Measurements from ENCODE around the gene PDE6G.

The PDE6G gene

DNA sequence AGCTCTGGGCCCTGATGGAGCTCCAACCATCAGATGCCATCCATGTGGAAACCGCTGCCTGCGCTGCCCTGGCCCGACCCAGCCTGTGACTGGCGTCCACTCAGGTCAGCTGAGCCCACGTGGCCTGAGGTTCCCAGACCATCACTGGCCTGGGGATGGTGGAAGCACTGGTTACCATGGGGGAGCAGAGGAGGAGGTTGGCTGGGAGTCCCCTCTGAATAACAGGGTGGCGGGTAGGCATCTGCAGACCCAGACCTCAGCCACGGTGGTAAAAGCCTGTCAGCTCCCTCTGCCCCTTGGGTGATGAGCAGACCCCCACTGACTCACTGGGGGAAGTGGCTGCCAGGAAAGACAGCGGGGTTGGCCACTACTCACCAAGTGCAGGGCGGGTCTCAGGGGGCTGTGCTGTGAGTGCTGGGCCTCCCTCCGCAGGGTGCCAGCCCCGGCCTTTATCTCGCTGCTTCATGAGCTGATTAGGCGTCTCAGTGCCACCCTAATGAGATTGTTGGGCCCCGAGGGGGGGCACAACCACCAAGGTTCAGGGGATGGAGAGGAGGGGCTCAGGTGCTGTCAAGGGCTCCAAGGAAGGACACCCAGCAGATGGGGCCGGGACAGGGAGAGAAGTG, at the start of gene PDE6G:
TSS of gene PDE6G (minus strand) at position 425 of the 626 bp plus-strand sequence. CDS start 3,237 bp downstream, outside the sequence.
- FAIRE-seq = no peak

DNA sequence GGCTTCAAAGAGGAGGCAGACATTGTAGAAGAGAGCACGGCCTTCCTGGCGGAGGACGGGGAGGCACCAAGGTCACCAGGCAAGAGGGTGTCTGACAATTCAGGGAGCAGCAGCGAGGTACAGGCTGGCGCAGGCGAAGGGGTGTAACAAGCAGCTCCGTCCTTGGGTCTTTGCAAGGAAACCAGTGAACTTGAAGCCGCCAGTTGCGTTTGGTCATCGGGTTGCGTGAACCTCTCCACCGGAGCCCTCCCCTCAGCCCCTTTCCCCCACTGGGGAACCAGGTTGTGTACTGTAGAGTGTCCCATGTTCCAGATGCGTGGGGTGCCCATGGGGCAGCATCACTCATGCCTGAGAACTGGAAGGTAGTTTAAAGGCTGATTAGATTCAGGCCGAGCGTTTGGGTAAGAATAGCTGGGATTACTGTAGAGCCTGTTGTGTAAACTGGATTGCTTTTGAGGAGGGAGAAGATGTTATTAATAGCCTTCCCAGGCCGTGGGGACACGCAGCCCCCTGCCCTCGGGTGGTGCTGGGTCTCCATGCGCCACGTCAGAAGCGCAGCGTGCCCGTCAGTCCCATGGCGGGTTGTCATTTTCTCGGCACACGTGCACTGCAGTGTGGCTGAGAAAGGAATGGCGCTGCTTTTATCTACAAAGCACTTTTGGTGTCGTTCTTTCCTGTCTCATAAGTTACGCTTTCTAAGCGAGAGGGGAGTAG, 49.3 kb upstream of the PDE6G start:
- no peak for FAIRE-seq

DNA sequence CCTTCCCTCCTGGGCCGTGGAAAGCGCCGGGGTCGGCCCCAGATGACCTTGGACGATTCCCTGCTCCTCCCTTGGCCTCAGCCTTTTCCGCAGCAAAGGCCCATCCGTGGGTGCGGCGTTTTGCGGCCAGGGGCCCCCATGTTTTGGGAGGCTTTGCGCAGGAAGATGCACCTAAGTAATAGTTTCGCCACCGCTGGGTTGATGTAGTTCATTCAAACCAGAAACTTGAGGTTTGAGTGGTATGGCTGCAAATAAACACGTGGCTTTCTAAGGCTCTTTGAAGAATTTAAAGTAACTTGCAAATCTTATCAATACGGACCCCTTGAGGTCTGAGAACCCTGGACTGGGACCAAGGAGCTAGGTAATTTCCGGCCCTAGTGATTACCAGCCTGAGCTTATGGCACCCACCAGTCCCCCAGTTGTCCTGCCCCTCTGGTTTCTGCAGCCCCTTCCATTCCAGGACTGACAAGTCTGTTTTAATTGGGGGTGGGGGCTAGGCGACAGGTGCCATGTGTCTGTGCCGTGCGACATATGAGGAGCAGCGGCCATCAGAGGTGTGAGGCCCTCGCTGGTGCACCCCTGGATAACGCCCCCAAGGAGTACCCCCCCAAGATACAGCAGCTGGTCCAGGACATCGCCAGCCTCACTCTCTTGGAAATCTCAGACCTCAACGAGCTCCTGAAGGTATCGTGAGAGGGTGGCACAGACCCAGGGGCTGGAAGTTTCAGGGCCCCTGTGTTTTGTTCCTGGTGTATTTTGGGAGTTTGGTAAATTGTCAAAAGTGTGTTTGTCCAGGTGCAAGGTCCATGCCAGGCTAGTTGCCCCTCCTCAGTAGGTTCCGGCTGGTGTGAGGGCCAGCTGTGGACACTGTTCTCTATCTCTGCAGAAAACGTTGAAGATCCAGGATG, 47.7 kb upstream of the PDE6G start:
- FAIRE-seq = no peak

DNA sequence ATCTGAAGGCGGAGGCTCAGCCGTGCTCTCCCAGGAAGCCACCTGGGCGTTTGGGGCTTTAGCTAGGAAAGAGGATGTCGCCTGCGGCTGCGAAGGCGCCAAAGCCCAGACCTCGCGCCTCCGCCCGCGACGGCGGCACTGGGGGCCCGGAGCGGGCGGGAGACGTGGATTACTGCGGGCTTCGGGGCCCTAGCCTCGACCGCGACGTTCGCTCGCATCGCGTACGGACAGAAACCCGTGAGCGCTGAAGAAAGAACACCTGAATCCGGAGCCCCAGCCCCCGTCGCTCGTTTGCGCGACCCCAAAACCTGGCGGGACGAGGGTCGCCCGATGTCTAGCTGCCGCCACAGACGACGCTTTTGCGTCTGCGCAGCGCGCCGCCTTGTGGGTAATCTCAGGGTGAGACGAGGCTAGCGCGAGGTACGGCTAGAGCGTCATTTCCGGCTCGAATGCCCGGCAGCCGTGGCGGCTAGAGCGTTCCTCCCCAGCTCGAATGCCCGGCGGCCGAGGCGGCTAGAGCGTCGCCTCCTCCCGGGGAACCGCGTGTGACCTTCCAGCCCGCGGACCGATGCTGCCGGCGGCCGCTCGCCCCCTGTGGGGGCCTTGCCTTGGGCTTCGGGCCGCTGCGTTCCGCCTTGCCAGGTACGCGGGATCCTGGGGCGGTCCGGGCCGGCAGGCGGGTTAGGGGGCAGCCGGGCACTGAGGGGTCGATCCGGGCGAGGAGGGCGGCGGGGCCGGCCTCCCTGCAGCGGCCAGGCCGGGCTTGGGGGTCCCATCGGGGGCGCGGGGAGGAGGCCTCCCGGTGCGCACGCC, 46.8 kb upstream of the PDE6G start, which contains the start of gene MRPL12:
TSS of gene MRPL12 (plus strand) at position 434 of the 813 bp plus-strand sequence. CDS start at position 569, 135 bp downstream.
- FAIRE-seq = no peak

DNA sequence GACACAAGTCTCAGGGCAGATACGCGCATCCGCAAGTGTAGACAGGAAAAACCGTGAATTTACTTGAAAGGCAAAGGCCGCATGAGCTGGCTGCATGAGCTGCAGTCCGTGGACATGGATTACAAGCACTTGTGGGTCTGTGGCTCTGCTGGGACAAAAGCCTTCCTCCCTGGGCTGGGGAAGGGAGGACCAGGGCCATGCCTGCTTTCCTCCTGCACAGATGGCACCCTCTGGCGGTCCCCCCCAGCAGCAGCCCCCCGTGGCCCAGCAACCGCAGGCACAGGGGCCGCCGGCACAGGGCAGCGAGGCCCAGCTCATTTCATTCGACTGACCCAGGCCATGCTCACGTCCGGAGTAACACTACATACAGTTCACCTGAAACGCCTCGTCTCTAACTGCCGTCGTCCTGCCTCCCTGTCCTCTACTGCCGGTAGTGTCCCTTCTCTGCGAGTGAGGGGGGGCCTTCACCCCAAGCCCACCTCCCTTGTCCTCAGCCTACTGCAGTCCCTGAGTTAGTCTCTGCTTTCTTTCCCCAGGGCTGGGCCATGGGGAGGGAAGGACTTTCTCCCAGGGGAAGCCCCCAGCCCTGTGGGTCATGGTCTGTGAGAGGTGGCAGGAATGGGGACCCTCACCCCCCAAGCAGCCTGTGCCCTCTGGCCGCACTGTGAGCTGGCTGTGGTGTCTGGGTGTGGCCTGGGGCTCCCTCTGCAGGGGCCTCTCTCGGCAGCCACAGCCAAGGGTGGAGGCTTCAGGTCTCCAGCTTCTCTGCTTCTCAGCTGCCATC, 45.1 kb upstream of the PDE6G start:
- FAIRE-seq = no peak

DNA sequence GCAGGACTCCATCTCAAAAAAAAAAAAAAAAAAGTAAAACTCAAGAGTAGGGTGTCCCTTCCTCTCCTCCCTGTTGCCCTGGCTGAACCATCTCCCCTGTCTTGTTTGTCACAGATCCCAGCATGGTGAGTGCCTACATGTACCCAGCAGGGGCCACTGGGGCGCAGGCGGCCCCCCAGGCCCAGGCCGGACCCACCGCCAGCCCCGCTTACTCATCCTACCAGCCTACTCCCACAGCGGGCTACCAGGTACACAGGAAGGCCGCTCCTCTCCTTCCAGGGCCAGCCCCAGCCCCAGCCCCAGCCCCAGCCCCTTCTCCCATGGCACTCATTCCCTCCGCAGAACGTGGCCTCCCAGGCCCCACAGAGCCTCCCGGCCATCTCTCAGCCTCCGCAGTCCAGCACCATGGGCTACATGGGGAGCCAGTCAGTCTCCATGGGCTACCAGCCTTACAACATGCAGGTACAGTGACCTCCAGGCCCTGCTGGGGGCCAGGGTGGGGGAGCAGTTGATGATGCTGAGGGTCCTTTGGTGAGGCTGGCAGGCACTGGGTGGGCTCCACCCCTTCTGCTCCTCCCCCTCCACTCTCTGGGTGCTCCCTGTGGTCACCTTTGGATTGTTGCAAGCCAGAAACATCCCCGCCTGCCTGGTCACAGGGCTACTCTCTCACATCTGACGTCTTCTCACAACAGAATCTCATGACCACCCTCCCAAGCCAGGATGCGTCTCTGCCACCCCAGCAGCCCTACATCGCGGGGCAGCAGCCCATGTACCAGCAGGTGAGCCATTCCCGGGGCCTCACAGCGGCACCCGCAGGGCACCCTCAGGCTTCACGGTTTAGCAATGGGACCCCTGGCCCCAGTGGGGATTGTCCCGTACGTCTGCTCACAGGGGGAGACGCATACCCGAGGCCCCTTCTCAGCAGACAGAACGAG, 44.3 kb upstream of the PDE6G start:
- FAIRE-seq = no peak

DNA sequence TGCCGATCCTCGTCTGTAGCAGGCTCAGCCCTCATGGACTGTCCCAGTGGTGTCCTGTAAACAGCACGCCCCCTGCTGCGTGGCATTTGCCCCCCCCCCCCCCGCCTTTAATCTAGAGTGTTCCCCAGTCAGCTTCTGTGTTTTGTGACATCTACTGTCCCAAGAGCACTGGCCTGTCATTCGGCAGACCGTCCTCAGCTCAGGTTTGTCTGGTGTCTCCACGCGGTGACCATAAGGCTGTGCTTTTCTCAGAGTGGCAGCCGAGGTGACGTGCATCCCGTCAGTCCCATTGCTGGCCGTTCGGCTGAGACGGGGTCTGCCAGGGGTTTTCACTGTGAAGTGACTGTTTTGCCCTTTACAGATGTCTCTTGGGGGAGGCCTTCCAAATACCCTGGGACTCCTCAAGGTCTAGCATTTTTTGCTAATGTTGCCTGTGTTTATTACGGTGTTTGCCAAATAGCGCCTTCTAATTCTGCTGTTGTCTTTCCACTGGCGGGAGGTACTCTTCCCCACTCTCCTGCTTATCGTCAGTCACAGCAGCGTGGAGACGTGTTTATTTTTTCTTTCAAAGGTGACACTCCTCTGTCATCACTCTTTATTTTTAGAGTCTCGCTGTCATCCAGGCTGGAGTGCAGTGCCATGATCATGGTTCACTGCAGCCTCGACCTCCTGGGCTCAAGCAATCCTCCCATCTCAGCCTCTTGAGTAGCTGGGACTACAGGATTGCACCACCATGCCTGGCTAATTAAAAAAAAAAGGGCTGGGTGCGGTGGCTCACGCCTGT, 41.1 kb upstream of the PDE6G start:
- no peak for FAIRE-seq

DNA sequence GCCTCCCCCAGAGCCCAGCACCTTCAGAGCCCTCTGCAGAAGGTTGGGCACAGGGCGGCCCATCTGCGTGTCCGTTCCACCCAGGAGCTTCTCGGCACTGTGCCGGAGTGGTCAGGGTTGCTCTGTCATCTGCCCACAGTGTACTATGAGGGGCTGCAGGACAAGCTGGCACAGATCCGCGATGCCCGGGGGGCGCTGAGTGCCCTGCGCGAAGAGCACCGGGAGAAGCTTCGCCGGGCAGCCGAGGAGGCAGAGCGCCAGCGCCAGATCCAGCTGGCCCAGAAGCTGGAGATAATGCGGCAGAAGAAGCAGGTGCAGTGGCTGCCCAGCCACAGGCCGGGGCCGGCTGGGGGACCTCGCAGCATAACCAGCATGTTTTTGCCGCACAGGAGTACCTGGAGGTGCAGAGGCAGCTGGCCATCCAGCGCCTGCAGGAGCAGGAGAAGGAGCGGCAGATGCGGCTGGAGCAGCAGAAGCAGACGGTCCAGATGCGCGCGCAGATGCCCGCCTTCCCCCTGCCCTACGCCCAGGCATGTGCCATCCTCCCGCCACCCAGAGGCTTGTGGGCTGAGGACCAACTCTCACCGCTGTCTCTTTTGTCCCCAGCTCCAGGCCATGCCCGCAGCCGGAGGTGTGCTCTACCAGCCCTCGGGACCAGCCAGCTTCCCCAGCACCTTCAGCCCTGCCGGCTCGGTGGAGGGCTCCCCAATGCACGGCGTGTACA, 40.0 kb upstream of the PDE6G start:
- FAIRE-seq = no peak

DNA sequence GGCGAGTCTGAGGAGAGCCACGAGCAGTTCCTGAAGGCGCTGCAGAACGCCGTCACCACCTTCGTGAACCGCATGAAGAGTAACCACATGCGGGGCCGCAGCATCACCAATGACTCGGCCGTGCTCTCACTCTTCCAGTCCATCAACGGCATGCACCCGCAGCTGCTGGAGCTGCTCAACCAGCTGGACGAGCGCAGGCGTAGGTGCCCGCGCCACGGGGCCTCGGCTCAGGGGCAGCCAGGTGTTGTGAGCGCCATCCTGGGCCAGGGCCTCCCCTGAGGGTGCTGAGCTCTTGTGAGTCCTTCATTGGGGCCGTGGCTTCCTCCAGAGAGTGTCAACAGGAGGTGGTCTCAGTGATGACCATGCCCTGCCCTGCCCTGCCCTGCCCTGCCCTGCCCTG, 39.5 kb upstream of the PDE6G start:
- no peak for FAIRE-seq

DNA sequence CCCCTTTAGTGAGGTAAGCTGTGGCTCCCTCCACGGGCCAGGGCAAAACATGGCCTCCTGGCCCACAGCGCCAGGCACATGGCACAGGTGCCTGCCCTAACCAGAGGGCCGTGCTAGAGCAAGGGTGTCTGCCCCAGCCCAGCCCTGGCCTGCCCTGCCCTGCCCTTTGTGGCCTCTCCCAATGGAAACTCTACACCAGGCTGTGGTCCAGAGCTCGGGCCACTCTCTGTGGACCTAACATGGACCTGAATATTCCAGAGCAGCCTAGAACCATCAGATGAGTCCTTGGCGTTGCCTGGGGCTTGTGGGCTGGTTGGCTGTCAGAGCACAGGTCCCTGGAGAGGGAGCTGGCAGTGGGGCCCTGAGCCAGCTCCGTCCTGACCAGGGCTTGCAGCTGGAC, 38.9 kb upstream of the PDE6G start:
- FAIRE-seq = no peak

DNA sequence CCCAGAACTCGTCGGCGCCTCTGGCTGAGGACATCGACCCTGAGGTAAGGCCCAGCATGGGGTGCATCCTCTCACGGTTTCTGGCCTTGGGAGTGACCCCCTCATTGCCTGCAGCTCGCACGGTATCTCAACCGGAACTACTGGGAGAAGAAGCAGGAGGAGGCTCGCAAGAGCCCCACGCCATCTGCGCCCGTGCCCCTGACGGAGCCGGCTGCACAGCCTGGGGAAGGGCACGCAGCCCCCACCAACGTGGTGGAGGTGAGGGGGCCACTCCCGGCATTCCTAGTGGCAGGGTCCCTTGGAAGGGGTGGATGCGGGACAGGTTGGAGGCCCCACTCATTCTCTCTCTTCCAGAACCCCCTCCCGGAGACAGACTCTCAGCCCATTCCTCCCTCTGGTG, 38.5 kb upstream of the PDE6G start:
- FAIRE-seq = no peak

DNA sequence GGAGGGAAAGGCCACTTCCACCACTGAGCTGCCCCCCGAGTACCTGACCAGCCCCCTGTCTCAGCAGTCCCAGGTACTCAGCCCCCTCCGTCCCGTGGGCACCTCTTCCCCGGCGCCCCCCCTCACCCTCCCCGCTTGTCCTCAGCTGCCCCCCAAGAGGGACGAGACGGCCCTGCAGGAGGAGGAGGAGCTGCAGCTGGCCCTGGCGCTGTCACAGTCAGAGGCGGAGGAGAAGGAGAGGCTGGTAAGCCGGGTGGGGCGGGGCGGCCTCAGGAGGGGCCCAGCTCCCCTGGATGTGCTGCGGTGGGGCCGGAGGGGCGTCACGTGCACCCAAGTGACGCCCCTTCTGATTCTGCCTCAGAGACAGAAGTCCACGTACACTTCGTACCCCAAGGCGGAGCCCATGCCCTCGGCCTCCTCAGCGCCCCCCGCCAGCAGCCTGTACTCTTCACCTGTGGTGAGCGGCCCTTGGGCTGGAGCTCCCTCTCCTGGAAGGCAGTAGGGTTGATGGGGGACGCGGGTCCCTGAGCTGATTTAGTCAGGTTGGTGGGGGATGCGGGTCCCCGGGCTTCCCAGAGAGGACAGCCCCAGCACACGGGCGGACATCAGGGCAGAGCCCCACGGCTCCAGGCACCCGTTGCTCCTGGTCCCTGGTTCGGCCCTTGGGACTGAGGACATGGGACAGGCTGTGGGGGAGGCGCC, 37.3 kb upstream of the PDE6G start:
- no peak for FAIRE-seq

DNA sequence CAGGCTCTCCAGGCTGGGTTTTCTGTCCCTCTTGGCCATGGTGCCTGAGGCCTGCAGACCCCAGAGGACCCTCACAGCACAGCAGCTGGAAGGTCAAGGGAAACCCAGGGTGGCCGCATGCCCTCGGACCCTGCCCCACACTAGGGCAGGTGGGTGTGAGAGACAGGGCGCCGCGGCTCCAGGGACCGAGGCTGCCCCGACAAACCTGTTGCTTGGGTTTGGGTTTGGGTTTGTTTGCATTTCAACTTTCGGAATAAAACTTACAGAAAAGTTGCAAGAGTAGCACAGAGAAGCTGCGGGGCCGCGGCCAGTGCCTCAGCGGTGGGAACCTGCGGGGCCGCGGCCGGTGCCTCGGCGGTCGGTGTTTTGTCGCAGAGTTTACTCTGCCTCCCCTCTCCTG, 35.3 kb upstream of the PDE6G start:
- FAIRE-seq = no peak

DNA sequence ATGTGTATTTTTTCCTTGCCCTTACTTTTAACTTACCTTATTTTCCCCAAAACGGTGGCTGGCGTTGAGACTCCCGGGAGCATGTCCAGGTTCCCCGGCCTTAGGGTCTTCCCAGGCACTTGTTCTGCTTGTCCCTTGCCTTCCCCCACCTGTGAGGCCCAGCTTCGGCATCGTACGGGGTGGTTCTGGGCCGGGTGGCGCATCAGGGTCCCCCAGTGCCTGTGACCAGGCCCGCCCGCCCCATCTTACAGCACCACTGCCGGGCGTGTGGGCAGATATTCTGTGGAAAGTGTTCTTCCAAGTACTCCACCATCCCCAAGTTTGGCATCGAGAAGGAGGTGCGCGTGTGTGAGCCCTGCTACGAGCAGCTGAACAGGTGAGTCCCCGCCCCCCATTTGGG, 34.9 kb upstream of the PDE6G start:
- FAIRE-seq = no peak

DNA sequence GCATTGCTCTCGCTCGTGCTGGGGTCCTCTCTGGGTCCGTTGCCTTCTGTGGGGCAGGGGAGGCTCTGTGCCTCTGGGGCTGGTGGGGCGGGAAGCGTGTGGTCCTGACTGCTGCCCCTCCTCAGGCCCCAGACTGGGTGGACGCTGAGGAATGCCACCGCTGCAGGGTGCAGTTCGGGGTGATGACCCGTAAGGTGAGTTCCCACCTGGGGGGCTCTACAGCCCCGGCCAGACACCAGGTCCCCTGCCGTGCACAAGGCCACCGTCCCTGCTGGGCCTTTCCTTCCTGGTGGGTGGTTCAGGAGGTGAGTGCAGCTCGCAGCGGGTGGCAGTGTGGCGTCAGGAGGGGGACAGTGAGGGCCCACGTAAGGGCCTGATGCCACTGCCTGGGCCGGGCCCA, 34.2 kb upstream of the PDE6G start:
- no peak for FAIRE-seq

DNA sequence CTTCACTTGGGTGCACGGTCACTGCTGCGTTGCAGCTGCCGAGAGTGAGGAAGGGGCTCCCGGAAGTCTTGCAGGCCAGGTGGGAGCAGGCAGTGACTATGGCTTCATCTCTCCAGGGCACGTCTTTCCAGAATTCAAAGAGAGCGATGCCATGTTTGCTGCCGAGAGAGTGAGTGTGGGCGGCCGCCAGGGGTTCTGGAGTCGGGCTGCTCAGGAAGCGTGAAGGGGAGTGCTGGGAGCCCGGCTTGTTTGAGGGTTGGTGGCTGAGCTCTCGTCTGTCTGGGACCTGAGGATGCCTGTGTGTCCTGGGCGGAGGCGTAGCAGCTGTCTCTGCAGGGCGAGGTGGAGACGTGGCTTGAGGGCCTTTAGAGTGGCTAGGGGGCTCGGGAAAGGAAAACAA, 33.7 kb upstream of the PDE6G start:
- FAIRE-seq = no peak

DNA sequence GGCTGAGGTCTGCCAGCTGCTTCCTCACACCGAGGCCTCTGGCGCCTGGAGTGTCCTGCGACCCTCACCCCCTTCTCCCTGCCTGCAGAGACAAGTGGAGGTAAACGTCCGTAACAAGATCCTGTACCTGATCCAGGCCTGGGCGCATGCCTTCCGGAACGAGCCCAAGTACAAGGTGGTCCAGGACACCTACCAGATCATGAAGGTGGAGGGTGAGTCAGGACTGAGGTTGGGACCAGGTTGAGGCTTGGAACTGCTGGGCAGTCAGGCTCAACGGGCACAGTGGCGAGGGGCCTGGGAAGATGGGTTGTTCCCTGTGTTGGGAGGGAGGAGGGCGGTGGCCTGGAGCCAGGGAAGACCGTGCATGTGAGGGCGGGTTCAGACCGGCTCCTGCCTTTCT, 32.3 kb upstream of the PDE6G start:
- FAIRE-seq = no peak

DNA sequence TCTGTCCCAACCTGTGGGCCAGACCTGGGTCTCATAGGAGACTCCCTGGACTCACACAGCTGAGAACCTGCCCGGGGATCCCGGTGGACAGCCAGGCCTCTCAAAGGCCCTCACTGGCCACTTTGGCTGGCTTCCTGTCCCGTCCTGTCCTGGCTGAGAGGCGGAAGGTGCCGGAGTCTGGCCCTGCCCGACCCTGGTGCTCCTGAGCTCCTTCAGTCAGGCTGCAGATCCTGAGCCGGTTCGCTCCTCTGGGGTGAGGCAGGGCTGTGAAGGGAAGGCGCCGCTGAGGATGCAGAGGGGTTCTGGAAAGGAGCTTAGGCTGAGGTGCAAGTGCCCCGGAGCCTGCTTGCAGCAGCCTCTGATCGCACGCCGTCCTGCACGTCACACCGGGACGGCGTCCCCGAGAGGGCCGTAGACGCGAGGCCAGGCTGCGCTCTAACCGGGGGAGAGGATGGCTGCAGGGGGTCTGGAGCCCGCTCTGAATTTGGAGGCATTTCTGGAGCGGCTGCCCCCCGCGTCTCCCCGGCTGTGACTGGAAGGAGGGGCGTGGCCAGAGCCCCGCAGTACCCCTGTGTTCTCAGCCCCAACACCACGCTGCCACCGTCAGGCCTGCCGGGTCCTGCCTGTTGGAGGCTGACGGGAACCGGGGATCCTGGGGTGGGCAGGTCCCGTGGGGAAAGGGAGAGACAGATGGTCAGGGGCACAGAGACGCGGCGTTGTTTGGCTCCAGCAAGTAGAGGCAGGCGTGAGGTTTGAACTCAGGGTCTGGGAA, 31.6 kb upstream of the PDE6G start:
- FAIRE-seq = no peak
